ENCODE measurements around the gene MGAT4A.

MGAT4A gene

GRCh38 chr2:98569915-98570314, 161.0 kb downstream of the MGAT4A start:
- DNase-seq, result no peak

- peak; percentile 63 for DNase-seq
Measured at GRCh38 chr2:98569197-98569793, 161.6 kb downstream of the MGAT4A start.
